ENCODE results near the gene FERMT3. TPM values are rescaled to one million over a fixed set of nuclear protein-coding genes. Genes with fewer than 3 reads are reported as not detected.

The FERMT3 gene
- total and polyA plus RNA-seq, 2 of the 13 experiments (the other 11 are each of a cell fraction or from before 2014, with no cell fraction given) = 0.29 TPM; not detected in 1

- TF ChIP-seq ELK4 (CRISPR knock-in tag; IDR thresholded peaks at IDR 0.05; ENCODE audit: borderline replicate concordance) (no peak), GMEB1 (CRISPR knock-in tag; IDR thresholded peaks at IDR 0.05; ENCODE audit: borderline replicate concordance) (peak; percentile 79), ZNF562 (CRISPR knock-in tag; IDR thresholded peaks at IDR 0.05; ENCODE audit: borderline replicate concordance) (no peak), ELF3 (CRISPR knock-in tag; IDR thresholded peaks at IDR 0.05) (no peak), ZNF580 (CRISPR knock-in tag; IDR thresholded peaks at IDR 0.05; ENCODE audit: borderline replicate concordance, low read depth) (no peak; the same call in 1 of the 2 replicates), KDM1A (CRISPR knock-in tag; IDR thresholded peaks at IDR 0.05) (no peak), NFKBIZ (CRISPR knock-in tag; IDR thresholded peaks at IDR 0.05) (no peak), ZNF776 (CRISPR knock-in tag; IDR thresholded peaks at IDR 0.05) (no peak; the same call in 1 of the 2 replicates), YEATS2 (CRISPR knock-in tag; IDR thresholded peaks at IDR 0.05; ENCODE audit: borderline replicate concordance) (peak; percentile 62; the same call in 1 of the 2 replicates), E2F5 (CRISPR knock-in tag; conservative IDR thresholded peaks at IDR 0.05) (no peak), ZNF589 (CRISPR knock-in tag; conservative IDR thresholded peaks at IDR 0.05) (no peak), ZNF557 (CRISPR knock-in tag; IDR thresholded peaks at IDR 0.05) (no peak), CENPX (CRISPR knock-in tag; IDR thresholded peaks at IDR 0.05) (no peak), ZBTB26 (CRISPR knock-in tag; IDR thresholded peaks at IDR 0.05; ENCODE audit: borderline replicate concordance) (no peak; the same call in 1 of the 2 replicates), NBN (conservative IDR thresholded peaks at IDR 0.05) (no peak), ZNF335 (CRISPR knock-in tag; IDR thresholded peaks at IDR 0.05) (peak; percentile 59; the same call in 1 of the 2 replicates), TRIM22 (IDR thresholded peaks at IDR 0.05) (no peak), ATM (IDR thresholded peaks at IDR 0.05; ENCODE audit: borderline replicate concordance) (no peak), TEAD2 (CRISPR knock-in tag; IDR thresholded peaks at IDR 0.05) (no peak), ZFP37 (CRISPR knock-in tag; IDR thresholded peaks at IDR 0.05; ENCODE audit: borderline replicate concordance) (no peak), CHD2 (IDR thresholded peaks at IDR 0.05; ENCODE audit: low read depth, low read length) (0 out of 2 replicates have a peak, but pooled peaks have one; percentile 8), MED8 (CRISPR knock-in tag; IDR thresholded peaks at IDR 0.05; ENCODE audit: insufficient replicate concordance) (peak; percentile 58)
Observed at GRCh38 chr11:64165842-64166635, 40.5 kb upstream of the FERMT3 start, which contains the start of gene MACROD1 (continued).
